GM23338 (cell line): ENCODE results near the gene RAB32. TPM values are rescaled to one million over a fixed set of nuclear protein-coding genes. Genes with fewer than 3 reads are reported as not detected.

Source experiments
- ATAC-seq: fragments of 200-7000 bp; cut with Tn5 transposase; 3 replicates; pipeline ENCODE4 v1.9.1; 2020
- DNase-seq: peaks from one replicate; pipeline ENCODE4 v3.0.0-alpha.2; 2015; ENCODE audit warnings: low spot score
- H2AFZ ChIP-seq: fragments of 200-600 bp; sonication (generic); 2 replicates; pipeline ENCODE4 v1.8.0; 2016; ENCODE audit warnings: antibody characterized with exemption, mild to moderate bottlenecking, moderate library complexity
- H3F3A ChIP-seq: fragments of 200-600 bp; sonication (generic); replicated peaks from 2 replicates; pipeline ENCODE4 v1.8.0; 2017; ENCODE audit warnings: antibody characterized with exemption, mixed run types, low read depth
- H3K27ac ChIP-seq: fragments of 200-600 bp; sonication (generic); 2 replicates; pipeline ENCODE4 v1.6.1; 2016; ENCODE audit warnings: low read depth
- H3K27me3 ChIP-seq: fragments of 200-600 bp; sonication (generic); 2 replicates; pipeline ENCODE4 v1.8.0; 2016; ENCODE audit warnings: mild to moderate bottlenecking, mixed run types, moderate library complexity; ENCODE audit not compliant: insufficient read depth
- H3K36me3 ChIP-seq: fragments of 200-600 bp; sonication (generic); 2 replicates; pipeline ENCODE4 v1.8.0; 2016; ENCODE audit warnings: mild to moderate bottlenecking; ENCODE audit not compliant: insufficient read depth
- H3K4me1 ChIP-seq: fragments of 200-600 bp; sonication (generic); 2 replicates; pipeline ENCODE4 v1.8.0; 2016; ENCODE audit warnings: mild to moderate bottlenecking, moderate library complexity; ENCODE audit not compliant: insufficient read depth
- H3K4me2 ChIP-seq: fragments of 200-600 bp; sonication (generic); 2 replicates; pipeline ENCODE4 v1.7.1; 2017; ENCODE audit warnings: mixed run types
- H3K4me3 ChIP-seq: fragments of 200-600 bp; sonication (generic); 2 replicates; pipeline ENCODE4 v1.6.1; 2016; ENCODE audit warnings: mixed run types
- H3K79me2 ChIP-seq: fragments of 200-600 bp; sonication (generic); replicated peaks from 2 replicates; pipeline ENCODE4 v1.8.0; 2017; ENCODE audit warnings: mild to moderate bottlenecking; ENCODE audit not compliant: insufficient read depth
- H3K9me2 ChIP-seq: fragments of 200-600 bp; sonication (generic); 2 replicates; pipeline ENCODE4 v1.8.0; 2017; ENCODE audit not compliant: insufficient read depth
- H4K20me1 ChIP-seq: fragments of 200-600 bp; sonication (generic); replicated peaks from 2 replicates; pipeline ENCODE4 v1.8.0; 2017; ENCODE audit warnings: mild to moderate bottlenecking; ENCODE audit not compliant: insufficient read depth
- H3K27ac Mint-ChIP-seq: 2 replicates; pipeline ENCODE4 v1.8.0; 2020; ENCODE audit warnings: inconsistent platforms, mild to moderate bottlenecking, moderate library complexity, mixed read lengths
- H3K27me3 Mint-ChIP-seq: 3 replicates; pipeline ENCODE4 v1.8.0; 2022; ENCODE audit warnings: low read depth, mild to moderate bottlenecking, moderate library complexity, mixed read lengths, inconsistent platforms; ENCODE audit not compliant: insufficient read depth, poor library complexity
- H3K36me3 Mint-ChIP-seq: 3 replicates; pipeline ENCODE4 v1.8.0; 2021; ENCODE audit warnings: low read depth, mild to moderate bottlenecking, inconsistent platforms, moderate library complexity, mixed read lengths
- H3K4me1 Mint-ChIP-seq: 3 replicates; pipeline ENCODE4 v1.8.0; 2020; ENCODE audit warnings: mild to moderate bottlenecking, inconsistent platforms, mixed read lengths
- H3K4me3 Mint-ChIP-seq: 3 replicates; pipeline ENCODE4 v1.8.0; 2021; ENCODE audit warnings: moderate library complexity, mild to moderate bottlenecking, inconsistent platforms, mixed read lengths
- H3K9me3 Mint-ChIP-seq: 3 replicates; pipeline ENCODE4 v1.8.0; 2020; ENCODE audit warnings: moderate library complexity, mild to moderate bottlenecking, inconsistent platforms, mixed read lengths
- CREB1 ChIP-seq: fragments of 250-450 bp; sonication (Bioruptor Pico); IDR thresholded peaks from 2 replicates; pipeline ENCODE4 v1.5.0; 2020; ENCODE audit warnings: low read depth, mild to moderate bottlenecking, moderate library complexity
- CTCF ChIP-seq, 2 experiments: fragments of 200-600 bp in 1 of 2; sonication (generic) in 1 of 2; conservative IDR thresholded peaks; 2 replicates each; pipeline versions ENCODE4 v1.5.1 to v1.6.1; 2016 to 2017; ENCODE audit warnings: antibody characterized with exemption in 2 of 2, low read depth in 2 of 2, mild to moderate bottlenecking in 2 of 2, moderate library complexity in 1 of 2
- EZH2 ChIP-seq: fragments of 200-600 bp; sonication (generic); IDR thresholded peaks from one replicate; pipeline ENCODE4 v1.8.0; 2017; ENCODE audit warnings: antibody characterized with exemption, mild to moderate bottlenecking, low read depth; ENCODE audit not compliant: unreplicated experiment
- EZH2phosphoT487 ChIP-seq: fragments of 200-600 bp; sonication (generic); IDR thresholded peaks from one replicate; pipeline ENCODE4 v1.8.1; 2018; ENCODE audit warnings: antibody characterized with exemption; ENCODE audit not compliant: unreplicated experiment
- JUNB ChIP-seq: IDR thresholded peaks from one replicate; pipeline ENCODE4 v1.6.1; 2016; ENCODE audit warnings: antibody characterized with exemption; ENCODE audit not compliant: unreplicated experiment
- NANOG ChIP-seq: IDR thresholded peaks from 2 replicates; pipeline ENCODE4 v1.6.1; 2016; ENCODE audit warnings: antibody characterized with exemption, borderline replicate concordance
- POLR2AphosphoS5 ChIP-seq: IDR thresholded peaks from 2 replicates; pipeline ENCODE4 v1.6.1; 2016; ENCODE audit warnings: antibody characterized with exemption, low read depth
- REST ChIP-seq: IDR thresholded peaks from one replicate; pipeline ENCODE4 v1.6.1; 2018; ENCODE audit warnings: antibody characterized with exemption; ENCODE audit not compliant: unreplicated experiment
- STAT1 ChIP-seq: IDR thresholded peaks from one replicate; pipeline ENCODE4 v1.6.1; 2016; ENCODE audit warnings: antibody characterized with exemption; ENCODE audit not compliant: unreplicated experiment
- ZNF114 ChIP-seq: fragments of 250-450 bp; sonication (Bioruptor Pico); IDR thresholded peaks from 2 replicates; pipeline ENCODE4 v1.5.0; 2020; ENCODE audit warnings: mild to moderate bottlenecking, moderate library complexity
- ZNF331 ChIP-seq: fragments of 250-450 bp; sonication (Bioruptor Pico); IDR thresholded peaks from 2 replicates; pipeline ENCODE4 v1.5.0; 2020; ENCODE audit warnings: low read depth, mild to moderate bottlenecking, moderate library complexity
- ZNF462 ChIP-seq: fragments of 250-450 bp; sonication (Bioruptor Pico); IDR thresholded peaks from 2 replicates; pipeline ENCODE4 v1.5.0; 2020; ENCODE audit warnings: mild to moderate bottlenecking, moderate library complexity
- polyA plus RNA-seq: library from polyadenylated mRNA; unstranded; fragments of >200 nt; fragmentation: Nextera tagmentation; extraction: Ambion mirVana; gene quantifications from 2 replicates; pipeline ENCODE4 v1.2.1, GENCODE V29; 2016
- total RNA-seq: library from RNA; depleted of rRNA; stranded (reverse); fragments of >200 nt; shearing (Covaris generic); gene quantifications from 2 replicates; pipeline ENCODE4 v1.2.3, GENCODE V29; 2014

RAB32 gene
- total and polyA plus RNA-seq, 2 experiments from 2014 or later: 5.7 to 10.4 TPM

GRCh38 chr6:146544616-146545182 lies 1.1 kb downstream of the RAB32 start:
- Histone ChIP-seq H3K27me3 (no peaks in the 10 kb centered on the region), H3K79me2 (peaks cover 9% of the 10 kb centered on the region; the same call in 1 of the 2 replicates), H4K20me1 (no peaks in the 10 kb centered on the region), H3K4me2 (peak overlapping the region; percentile 89), H3K27ac (no peak overlapping the region), H3K4me1 (peaks cover 25% of the 10 kb centered on the region), H3K36me3 (0 out of 2 replicates have a peak, but pooled peaks cover 5% of the 10 kb centered on the region), H3K9me2 (no peaks in the 10 kb centered on the region), H3F3A (no peaks in the 10 kb centered on the region), H2AFZ (peak overlapping the region; percentile 99), H3K4me3 (peak overlapping the region; percentile 70)
- no peak overlapping the region for H3K27ac Mint-ChIP-seq
- peaks cover 12% of the 10 kb centered on the region; the same call in 2 of the 3 replicates for H3K4me1 Mint-ChIP-seq
- peak overlapping the region; percentile 96 for H3K4me3 Mint-ChIP-seq
- H3K9me3 Mint-ChIP-seq: no peaks in the 10 kb centered on the region; the same call in 2 of the 3 replicates
- H3K27me3 Mint-ChIP-seq: no peaks in the 10 kb centered on the region
- TF ChIP-seq CREB1 (CRISPR knock-in tag): no peak
- no peak for TF ChIP-seq REST
- TF ChIP-seq ZNF462 (CRISPR knock-in tag): no peak
- no peak for TF ChIP-seq EZH2phosphoT487
- no peak for TF ChIP-seq JUNB
- TF ChIP-seq STAT1: no peak
- no peak for TF ChIP-seq ZNF114 (CRISPR knock-in tag)
- no peak for TF ChIP-seq POLR2AphosphoS5
- TF ChIP-seq EZH2: no peak
- no peak for TF ChIP-seq CTCF (conservative IDR thresholded peaks at IDR 0.05; ENCODE audit: low read depth in 2 of 2)
- TF ChIP-seq NANOG: no peak
- TF ChIP-seq ZNF331 (CRISPR knock-in tag): no peak
- ATAC-seq (no peak; the same call in 2 of the 3 replicates), DNase-seq (no peak)
- peaks cover under 1% of the 10 kb centered on the region; the same call in 2 of the 3 replicates for H3K36me3 Mint-ChIP-seq
